T-helper 2 cell (primary cell): Measurements from ENCODE around the gene RALY.
"Not testable (repeated sequence)": the region's sequence is repeated elsewhere in the genome, so short reads cannot be mapped to it uniquely, and the experiment has no call there.

Experiments used
- DNase-seq, 5 experiments: peaks; one replicate each; pipeline versions ENCODE4 v3.0.0 to v3.0.0-alpha.2; 2012 to 2022

RALY gene

DNA sequence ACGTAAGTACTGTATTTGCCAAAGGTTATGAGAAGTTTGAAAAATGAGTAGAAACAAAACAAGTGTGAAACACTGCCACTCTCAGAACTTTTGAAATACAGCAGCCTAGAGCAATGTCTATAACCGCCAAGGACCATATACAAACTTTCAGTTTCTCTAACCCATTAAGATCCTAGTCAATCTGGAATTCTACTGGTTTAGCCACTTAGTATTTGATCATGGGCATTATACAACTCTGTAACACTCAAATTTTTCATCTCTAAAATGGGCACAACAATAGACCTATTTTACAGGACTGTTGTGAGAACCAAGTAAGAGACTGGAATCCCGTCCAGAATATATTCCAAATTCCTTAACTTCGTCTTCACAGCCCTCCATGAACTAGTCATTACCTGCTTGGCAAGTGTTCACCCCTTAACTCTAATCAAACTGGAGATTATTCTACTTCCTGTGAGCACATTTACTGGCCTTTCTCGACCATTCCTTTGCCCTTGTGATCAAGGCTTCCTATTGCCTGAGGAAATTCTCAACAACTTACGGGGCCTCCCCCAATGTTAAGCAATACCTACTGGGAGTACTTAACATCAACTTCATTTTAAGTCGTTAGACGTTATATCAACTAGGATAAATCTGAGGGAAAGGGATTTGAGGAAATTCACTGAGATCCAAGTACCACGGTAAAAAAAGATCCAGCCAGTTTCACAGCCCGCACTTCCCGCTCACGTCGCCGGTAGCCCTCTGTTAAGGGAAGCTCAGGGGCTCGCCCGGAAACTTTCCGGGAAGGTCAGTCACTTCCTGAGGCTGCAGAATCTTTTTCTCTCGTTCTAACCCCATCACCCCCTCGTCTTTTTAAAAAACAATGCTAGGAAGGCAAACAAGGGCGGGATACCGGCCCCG is 117.3 kb downstream of the RALY start:
- DNase-seq: peak in 1 of 5 experiments; percentile 51

DNA sequence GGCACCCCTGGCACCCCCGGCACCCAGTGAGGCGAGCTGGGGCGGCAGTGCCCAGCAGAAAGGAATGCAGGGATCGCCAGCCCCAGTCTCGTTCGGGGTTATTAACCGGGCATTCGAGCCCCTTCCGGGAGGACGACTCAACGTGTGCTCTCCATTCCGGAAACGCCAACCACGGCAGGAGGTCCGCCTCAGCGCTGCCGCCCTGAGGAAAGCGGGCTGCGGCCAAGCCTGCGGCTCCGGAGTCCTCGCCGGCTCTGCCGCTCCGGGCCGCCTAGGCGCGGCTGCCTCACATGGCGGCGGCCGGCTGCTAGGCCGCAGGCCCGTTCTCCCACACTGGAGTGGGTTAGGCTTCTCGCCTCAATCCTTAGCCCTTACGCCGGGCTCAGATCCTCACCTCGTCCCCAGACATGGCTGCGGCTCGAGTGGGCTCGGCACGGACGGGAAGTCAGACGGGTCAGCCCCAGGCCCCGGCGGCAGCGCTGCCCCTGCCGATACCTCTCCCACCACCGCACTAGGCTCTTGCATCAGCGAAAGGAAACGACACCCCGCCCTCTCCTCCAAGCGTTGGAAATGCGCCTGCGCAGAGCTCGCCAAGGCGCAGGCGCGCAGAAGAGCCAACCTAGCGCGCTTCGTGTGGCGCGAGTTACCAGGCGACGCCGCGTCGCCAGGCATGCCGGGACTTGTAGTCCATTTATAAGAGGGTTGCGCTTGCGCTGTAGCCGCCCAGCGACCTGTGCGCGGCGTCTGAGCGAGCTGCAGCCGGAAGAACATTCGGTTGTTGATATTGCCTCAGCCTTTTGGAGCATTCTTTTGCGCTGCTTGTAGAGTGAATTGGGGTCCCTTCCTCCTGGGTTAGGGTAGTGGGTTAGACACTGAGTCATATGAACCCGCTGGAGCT is 118.2 kb downstream of the RALY start, which contains the start of gene EIF2S2:
Gene EIF2S2 (minus strand): TSS at position 542 of the 898 bp plus-strand sequence. CDS start 133 bp downstream, at position 409.
- DNase-seq: peak; percentile 84 to 99 (median 93)

DNA sequence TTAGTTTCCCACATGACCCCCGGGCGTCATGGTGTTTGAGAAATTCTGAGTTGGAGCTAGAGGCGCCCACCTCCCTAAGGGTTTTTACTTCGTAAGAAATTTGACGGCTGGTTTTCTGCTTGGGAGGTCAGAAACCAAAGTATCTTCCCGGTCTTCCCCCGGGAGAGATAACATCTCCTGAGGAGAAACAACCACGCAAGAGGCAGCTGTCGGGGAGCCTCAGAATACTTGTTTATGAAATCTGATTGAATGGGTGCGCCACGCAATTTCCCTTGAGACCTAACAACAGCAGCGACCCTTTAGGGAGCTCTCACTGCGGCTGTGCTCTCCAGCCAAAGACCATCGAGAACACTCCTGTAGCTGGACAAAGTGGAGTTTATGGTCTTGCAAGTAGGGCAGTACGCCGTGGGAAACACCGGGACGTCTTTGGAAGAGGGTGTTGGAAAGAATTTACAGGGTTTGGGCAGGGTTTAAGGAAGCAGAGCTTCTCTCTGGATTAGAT is 118.9 kb downstream of the RALY start:
- peak in 1 of 5 experiments; percentile 44 for DNase-seq

DNA sequence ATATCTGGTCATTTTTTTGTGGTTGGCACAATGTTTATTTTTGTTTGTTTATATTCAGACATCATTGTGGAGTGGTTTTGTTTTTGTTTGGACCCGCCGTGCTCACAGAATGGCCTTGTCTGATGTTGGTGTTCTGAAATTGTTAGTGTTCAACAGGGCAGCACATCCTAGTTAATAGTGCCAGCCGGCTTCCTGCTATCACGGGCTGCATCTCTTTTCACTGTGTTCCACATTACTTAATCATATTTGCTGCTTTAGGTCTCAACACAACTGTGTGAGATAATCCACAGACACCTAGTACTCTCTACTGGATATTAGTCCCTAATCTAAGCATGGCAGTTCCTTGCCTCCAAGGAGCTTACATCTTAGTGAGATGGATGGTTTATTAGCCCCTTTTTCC is 121.1 kb downstream of the RALY start:
- no peak for DNase-seq

DNA sequence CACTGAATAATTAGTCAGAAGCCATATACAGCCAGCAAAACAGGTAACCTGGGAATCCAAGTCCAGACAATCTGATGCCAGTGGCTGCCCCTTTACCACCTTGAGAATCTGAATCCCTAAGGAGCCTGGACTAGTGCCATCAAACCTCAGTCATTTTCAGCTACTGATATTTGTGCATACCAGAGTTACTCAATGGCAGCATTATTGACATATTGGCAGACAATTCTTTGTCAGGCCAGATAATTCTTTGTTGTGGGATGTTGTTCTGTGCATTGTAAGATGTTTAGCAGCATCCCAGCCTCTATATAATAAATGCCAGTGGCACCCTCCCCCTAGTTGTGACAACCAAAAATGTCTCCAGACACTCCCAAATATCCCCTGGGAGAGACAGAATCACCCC is 121.5 kb downstream of the RALY start:
- DNase-seq: no peak

DNA sequence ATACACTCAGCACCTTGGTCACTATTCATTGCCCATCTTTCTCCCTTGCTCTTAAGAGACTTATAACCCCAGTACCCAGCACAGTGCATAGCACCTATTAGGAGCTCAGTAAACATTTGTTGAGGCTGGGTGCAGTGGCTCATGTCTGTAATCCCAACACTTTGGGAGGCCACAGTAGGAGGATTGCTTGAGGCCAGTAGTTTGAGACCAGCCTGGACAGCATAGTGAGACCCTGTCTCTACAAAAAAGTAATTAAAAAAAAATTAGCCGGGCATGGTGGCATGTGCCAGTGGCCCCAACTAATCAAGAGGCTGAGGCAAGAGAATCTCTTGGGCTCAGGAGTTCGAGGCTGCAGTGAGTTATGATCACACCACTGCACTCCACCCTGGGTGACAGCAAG is 126.5 kb downstream of the RALY start:
- DNase-seq: no peak

DNA sequence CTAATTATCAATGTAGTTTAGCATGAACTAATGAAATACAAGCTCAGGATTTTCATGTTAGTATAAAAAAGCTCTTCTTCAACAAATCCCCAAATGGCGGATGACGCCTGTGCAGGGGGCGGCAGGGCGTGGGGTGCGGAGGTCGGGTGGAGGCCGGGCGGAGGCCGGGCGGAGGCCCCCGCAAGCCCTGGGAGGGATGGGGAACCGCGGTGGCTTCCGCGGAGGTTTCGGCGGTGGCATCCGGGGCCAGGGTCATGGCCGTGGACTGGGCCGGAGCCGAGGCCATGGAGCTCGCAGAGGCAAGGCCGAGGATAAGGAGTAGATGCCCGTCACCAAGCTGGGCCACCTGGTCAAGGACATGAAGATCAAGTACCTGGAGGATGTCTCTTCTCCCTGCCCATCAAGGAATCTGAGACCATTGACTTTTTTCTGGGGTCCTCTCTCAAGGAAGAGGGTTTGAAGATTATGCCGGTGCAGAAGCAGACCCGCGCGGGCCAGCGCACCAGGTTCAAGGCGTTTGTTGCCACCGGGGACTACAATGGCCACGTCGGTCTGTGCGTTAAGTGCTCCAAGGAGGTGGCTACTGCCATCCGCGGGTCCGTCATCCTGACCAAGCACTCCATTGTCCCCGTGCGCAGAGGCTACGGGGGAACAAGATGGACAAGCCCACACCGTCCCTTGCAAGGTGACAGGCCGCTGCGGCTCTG is 128.7 kb downstream of the RALY start:
- DNase-seq: no peak

DNA sequence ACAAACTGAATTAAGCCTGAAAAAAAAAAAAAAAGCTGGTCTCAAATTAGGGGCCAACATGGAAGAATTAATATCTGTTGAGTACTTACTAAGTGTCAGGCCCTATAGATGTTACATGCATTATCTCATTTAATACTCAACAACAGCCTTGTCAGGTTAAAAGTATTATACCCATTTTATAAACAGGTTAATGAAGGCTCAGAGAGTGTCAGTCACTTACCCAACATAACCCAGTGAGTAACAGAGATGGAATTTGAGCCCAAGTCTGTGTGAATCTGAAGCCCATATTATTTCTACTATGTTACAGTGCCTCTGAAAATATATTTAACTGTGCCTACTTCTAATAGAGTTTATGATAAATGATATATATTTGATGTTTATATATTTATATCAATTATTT is 129.6 kb downstream of the RALY start:
- no peak for DNase-seq

DNA sequence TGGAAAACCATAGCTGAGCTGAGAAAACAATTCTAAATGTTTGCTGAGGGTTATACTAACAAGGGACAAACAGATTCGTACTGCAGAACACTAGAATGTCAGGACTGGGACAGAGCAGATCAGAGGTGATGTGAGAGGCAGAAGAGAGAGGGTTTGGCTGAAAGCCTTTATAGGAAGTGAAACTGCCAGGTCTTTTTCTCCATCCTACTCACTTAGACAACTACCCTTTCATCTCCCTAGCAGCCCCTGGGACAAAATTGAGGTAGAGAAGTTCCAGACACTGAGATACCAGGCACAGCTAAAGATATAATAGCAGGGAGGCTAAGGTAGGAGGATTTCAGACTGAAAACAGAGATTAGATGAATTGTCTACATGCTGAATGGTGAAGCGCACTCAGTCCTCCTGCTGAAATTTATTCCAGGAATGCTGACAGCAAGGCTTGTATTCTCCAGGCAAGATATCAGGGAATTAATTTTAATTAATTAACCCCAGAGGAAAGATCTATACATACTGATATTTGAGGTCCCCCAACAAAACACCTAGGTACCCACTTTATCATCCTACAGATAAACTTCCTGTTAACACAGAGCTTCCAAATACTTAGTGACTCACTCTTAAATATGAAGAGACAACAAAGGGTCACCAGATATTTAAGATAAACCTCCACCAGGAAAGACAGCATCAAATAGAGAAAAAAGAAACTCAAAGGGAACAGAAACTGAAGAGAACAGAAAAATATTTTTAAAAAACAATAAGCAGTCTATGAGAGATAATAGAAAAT is 130.9 kb downstream of the RALY start:
- DNase-seq: no peak

DNA sequence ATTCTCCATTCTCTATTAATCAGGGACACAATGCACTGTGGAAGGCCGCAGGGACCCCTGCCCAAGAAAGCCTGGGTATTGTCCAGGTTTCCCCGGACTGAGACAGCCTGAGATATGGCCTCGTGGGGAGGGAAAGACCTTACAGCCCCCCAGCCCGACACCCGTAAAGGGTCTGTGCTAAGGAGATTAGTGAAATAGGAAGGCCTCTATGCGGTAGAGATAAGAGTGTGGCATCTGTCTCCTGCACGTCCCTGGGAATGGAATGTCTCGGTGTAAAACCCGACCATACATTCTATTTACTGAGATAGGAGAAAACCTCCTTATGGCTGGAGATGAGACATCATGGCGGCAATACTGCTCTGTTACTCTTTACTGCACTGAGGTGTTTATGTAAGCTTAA is 134.1 kb downstream of the RALY start:
- DNase-seq: no peak

DNA sequence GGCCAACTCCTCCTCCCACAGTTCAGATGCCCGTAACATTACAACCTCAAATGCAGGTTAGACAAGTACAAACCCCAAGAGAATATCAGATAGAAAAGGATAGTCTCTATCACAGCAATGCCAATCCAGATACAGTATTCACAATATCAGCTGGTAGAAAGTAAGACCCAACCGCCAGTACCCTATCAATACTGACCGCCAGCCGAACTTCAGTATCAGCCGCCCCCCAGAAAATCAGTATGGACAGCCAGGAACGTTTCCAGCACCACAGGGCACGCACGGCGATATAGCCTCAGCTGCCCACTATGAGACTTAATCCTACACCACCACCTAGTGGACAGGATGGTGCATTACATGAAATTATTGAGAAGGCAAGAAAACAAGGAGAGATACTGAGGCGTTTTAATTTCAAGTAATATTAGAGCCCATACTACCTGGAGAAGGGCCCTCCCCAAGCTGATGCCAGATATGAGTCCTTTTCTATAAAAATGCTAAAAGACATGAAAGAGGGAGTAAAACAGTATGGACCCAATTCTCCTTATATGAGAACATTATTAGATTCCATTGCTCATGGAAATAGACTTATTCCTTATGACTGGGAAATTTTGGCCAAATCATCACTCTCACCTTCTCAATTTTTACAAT is 135.9 kb downstream of the RALY start:
- DNase-seq: peak in 4 of 5 experiments; percentile 8 to 68 (median 40)

DNA sequence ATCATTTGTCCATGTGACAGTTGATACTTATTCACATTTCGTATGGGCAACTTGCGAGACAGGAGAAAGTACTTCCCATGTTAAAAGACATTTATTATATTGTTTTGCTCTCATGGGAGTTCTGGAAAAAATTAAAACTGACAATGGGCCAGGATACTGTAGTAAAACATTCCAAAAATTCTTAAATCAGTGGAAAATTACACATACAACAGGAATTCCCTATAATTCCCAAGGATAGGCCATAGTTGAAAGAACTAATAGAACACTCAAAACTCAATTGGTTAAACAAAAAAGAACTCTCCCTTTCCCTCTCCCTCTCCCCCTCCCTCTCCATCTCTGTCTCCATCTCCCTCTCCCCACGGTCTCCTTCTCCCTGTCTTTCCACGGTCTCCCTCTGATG is 137.8 kb downstream of the RALY start:
- no peak for DNase-seq

DNA sequence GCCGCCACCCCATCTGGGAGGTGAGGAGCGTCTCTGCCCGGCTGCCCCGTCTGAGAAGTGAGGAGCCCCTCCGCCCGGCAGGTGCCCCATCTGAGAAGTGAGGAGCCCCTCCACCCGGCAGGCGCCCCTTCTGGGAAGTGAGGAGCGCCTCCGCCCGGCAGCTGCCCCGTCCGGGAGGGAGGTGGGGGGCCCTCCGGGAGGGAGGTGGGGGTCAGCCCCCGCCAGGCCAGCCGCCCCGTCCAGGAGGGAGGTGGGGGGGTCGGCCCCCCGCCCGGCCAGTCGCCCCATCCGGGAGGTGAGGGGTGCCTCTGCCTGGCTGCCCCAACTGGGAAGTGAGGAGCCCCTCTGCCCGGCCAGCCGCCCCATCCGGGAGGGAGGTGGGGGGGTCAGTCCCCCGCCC is 138.8 kb downstream of the RALY start:
- DNase-seq: not testable (repeated sequence)

DNA sequence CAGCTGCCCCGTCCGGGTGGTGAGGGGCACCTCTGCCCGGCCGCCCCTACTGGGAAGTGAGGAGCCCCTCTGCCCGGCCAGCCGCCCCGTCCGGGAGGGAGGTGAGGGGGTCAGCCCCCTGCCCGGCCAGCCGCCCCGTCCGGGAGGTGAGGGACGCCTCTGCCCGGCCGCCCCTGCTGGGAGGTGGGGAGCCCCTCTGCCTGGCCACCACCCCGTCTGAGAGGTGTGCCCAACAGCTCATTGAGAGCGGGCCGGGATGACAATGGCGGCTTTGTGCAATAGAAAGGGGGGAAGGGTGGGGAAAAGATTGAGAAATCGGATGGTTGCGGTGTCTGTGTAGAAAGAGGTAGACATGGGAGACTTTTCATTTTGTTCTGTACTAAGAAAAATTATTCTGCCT is 139.2 kb downstream of the RALY start:
- DNase-seq: not testable (repeated sequence)

DNA sequence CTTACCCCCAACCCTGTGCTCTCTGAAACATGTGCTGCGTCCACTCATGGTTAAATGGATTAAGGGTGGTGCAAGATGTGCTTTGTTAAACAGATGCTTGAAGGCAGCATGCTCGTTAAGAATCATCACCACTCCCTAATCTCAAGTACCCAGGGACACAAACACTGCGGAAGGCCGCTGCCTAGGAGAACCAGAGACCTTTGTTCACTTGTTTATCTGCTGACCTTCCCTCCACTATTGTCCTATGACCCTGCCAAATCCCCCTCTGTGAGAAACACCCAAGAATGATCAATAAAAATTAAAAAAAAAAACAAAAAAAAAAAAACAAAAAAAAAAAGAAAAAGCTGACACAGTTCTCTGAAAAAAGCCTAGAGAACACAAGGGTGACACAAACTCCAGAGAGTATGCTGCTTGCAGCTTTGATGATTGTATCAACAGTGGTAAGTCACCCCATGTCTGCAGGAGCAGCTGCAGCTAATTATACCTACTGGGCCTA is 139.7 kb downstream of the RALY start:
- DNase-seq: not testable (repeated sequence)
